Measurements from ENCODE around the gene RPP25. TPM values are rescaled to one million over a fixed set of nuclear protein-coding genes. Genes with fewer than 3 reads are reported as not detected.

RPP25 gene
- total and polyA plus RNA-seq, 10 of the 15 experiments (the other 5 are each of a cell fraction or from before 2014, with no cell fraction given), result 0.41 to 10.8 (median 4.7) TPM

DNA sequence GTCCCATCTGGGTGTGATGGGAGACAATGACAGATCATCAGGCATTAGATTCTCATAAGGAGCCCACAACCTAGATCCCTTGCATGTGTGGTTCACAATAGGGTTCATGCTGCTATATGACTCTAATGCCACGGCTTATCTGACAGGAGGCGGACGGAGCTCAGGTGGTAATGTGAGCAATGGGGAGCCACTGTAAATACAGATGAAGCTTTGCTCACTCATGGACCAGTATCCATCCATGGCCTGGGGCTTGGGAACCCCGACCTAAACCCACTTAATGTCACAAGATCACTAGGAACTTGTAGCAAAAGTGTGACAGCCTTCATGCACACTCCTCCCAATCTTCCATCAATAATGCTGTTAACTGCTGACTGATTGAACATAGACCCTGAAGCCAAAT, 47.9 kb downstream of the RPP25 start (continued):
- TF ChIP-seq MEF2B (IDR thresholded peaks at IDR 0.05; ENCODE audit: partially characterized antibody, poor library complexity, severe bottlenecking), result no peak
- no peak for TF ChIP-seq FOS (IDR thresholded peaks at IDR 0.05; ENCODE audit: borderline replicate concordance, extremely low read depth, insufficient read length)
- TF ChIP-seq PAX5 (IDR thresholded peaks at IDR 0.05; ENCODE audit: borderline replicate concordance, low read depth, low read length), result no peak
- TF ChIP-seq, protein P1, sequence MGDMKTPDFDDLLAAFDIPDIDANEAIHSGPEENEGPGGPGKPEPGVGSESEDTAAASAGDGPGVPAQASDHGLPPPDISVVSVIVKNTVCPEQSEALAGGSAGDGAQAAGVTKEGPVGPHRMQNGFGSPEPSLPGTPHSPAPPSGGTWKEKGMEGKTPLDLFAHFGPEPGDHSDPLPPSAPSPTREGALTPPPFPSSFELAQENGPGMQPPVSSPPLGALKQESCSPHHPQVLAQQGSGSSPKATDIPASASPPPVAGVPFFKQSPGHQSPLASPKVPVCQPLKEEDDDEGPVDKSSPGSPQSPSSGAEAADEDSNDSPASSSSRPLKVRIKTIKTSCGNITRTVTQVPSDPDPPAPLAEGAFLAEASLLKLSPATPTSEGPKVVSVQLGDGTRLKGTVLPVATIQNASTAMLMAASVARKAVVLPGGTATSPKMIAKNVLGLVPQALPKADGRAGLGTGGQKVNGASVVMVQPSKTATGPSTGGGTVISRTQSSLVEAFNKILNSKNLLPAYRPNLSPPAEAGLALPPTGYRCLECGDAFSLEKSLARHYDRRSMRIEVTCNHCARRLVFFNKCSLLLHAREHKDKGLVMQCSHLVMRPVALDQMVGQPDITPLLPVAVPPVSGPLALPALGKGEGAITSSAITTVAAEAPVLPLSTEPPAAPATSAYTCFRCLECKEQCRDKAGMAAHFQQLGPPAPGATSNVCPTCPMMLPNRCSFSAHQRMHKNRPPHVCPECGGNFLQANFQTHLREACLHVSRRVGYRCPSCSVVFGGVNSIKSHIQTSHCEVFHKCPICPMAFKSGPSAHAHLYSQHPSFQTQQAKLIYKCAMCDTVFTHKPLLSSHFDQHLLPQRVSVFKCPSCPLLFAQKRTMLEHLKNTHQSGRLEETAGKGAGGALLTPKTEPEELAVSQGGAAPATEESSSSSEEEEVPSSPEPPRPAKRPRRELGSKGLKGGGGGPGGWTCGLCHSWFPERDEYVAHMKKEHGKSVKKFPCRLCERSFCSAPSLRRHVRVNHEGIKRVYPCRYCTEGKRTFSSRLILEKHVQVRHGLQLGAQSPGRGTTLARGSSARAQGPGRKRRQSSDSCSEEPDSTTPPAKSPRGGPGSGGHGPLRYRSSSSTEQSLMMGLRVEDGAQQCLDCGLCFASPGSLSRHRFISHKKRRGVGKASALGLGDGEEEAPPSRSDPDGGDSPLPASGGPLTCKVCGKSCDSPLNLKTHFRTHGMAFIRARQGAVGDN (IDR thresholded peaks at IDR 0.05), result no peak

DNA sequence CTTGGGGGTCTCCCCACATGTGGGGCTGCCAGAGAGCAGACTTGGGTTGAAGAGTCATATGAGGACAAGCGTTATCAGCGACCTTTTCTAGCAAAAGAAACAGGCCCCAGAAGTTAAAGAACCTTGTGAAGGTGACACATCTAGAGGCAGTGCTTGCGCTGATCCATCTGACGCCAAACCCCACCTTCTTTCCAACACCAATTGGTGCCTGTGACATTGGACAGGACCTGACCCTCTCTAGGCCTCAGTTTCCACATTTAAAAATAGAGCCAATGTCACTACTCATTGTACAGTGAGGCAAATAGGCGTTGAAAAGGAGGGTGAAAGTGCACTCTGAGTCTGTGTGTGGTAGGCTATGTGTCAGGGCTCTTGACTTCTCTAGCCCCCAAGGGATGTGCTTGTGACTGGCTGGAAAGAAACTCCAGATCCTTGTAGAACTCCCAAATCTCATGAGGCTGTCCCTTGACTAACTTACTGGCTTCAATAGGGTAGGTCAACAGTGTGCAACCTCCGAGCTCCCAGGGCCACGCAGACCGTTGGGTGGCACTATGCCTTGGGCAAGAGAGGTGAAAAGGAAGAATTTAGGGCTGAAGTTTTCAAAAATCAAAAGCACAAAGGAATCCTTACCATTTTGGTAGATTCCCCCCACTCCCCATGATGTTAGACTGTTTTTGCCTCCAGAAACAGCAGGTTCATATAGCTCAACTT, 49.3 kb downstream of the RPP25 start:
- POLR2A ChIA-PET, result interaction anchor here (0.5 to 1.7 kb wide), 14 partner anchors 10 to 254 kb away, joined by 3 to 9 read pairs (median 5); no protein-coding TSS in a partner anchor
- ATAC-seq (peak; percentile 3), FAIRE-seq (no peak)

More for the DNA sequence above, 49.3 kb downstream of the RPP25 start:
- in situ Hi-C loops (cut with MboI), result no loop called here
- ChIA-PET CTCF (interaction anchor here (0.9 to 6.4 kb wide), 12 partner anchors 23 to 275 kb away, joined by 3 to 32 read pairs (median 4); no protein-coding TSS in a partner anchor), RAD21 (ENCODE audit: unreplicated experiment) (interaction anchor here (0.6 to 3.5 kb wide), 10 partner anchors 15 to 137 kb away, joined by 3 to 26 read pairs (median 6); partner anchors contain the start of gene ULK3), SMC1A (ENCODE audit: uncharacterized antibody, unreplicated experiment) (interaction anchor here (0.7 to 2.5 kb wide), 11 partner anchors 10 to 80 kb away, joined by 3 to 14 read pairs (median 4); partner anchors contain the start of gene MPI)
- WGBS (ENCODE audit: insufficient coverage, insufficient replicate concordance, low lambda C conversion rate, missing lambda C conversion rate), result 45% methylated on average over 8 of the region's 8 CpGs
- Histone ChIP-seq H3K4me2 (ENCODE audit: control insufficient read depth, insufficient read depth) (peak overlapping the region; percentile 73), H3K9ac (ENCODE audit: control insufficient read depth, insufficient read depth, low read length) (peak overlapping the region; percentile 83), H3K4me3 (peak overlapping the region; percentile 97), H4K20me1 (ENCODE audit: control insufficient read depth, insufficient read depth) (no peaks in the 10 kb centered on the region), H3K4me1 (ENCODE audit: control insufficient read depth, insufficient read depth, low read length) (peaks cover 6% of the 10 kb centered on the region), H3K36me3 (ENCODE audit: control insufficient read depth in 2 of 2, insufficient read depth in 2 of 2, low read length in 1 of 2) (peaks cover 4 to 12% of the 10 kb centered on the region in 2 experiments; a peak in 3 of 4 replicates), H3K9me3 (replicated peaks; ENCODE audit: control insufficient read depth, insufficient read depth, low read length) (no peaks in the 10 kb centered on the region), H2AFZ (ENCODE audit: control insufficient read depth, low read depth, low read length) (peak overlapping the region; percentile 97), H3K79me2 (ENCODE audit: control insufficient read depth, insufficient read depth, low read length) (peaks cover 15% of the 10 kb centered on the region), H3K27ac (ENCODE audit: control insufficient read depth, insufficient read depth) (peak overlapping the region; percentile 76), H3K27me3 (replicated peaks in 1 of 2; ENCODE audit: control insufficient read depth in 2 of 2, insufficient read depth in 2 of 2, low read length in 1 of 2) (no peaks in the 10 kb centered on the region)
- intact Hi-C loops (cut with micrococcal nuclease; ENCODE audit: unreplicated experiment), result no loop called here
- TF ChIP-seq ATF7 (IDR thresholded peaks at IDR 0.05; ENCODE audit: low read depth), result no peak
- TF ChIP-seq POLR2A (IDR thresholded peaks at IDR 0.05; ENCODE audit: low read depth, low read length), result no peak
- TF ChIP-seq, protein P2, sequence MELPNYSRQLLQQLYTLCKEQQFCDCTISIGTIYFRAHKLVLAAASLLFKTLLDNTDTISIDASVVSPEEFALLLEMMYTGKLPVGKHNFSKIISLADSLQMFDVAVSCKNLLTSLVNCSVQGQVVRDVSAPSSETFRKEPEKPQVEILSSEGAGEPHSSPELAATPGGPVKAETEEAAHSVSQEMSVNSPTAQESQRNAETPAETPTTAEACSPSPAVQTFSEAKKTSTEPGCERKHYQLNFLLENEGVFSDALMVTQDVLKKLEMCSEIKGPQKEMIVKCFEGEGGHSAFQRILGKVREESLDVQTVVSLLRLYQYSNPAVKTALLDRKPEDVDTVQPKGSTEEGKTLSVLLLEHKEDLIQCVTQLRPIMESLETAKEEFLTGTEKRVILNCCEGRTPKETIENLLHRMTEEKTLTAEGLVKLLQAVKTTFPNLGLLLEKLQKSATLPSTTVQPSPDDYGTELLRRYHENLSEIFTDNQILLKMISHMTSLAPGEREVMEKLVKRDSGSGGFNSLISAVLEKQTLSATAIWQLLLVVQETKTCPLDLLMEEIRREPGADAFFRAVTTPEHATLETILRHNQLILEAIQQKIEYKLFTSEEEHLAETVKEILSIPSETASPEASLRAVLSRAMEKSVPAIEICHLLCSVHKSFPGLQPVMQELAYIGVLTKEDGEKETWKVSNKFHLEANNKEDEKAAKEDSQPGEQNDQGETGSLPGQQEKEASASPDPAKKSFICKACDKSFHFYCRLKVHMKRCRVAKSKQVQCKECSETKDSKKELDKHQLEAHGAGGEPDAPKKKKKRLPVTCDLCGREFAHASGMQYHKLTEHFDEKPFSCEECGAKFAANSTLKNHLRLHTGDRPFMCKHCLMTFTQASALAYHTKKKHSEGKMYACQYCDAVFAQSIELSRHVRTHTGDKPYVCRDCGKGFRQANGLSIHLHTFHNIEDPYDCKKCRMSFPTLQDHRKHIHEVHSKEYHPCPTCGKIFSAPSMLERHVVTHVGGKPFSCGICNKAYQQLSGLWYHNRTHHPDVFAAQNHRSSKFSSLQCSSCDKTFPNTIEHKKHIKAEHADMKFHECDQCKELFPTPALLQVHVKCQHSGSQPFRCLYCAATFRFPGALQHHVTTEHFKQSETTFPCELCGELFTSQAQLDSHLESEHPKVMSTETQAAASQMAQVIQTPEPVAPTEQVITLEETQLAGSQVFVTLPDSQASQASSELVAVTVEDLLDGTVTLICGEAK (IDR thresholded peaks at IDR 0.05; ENCODE audit: borderline replicate concordance), result peak; percentile 47; the same call in 1 of the 2 replicates
- TF ChIP-seq PML (IDR thresholded peaks at IDR 0.05; ENCODE audit: low read length), result 0 out of 2 replicates have a peak, but pooled peaks have one; percentile 43
- TSS peak; percentile 90 for BruUV-seq (replicated peaks)
- no peak for DNase-seq (ENCODE audit: low read depth, low spot score)

All from GM12878 (cell line).